Measurements from ENCODE around the gene SSX7. TPM values are rescaled to one million over a fixed set of nuclear protein-coding genes. Genes with fewer than 3 reads are reported as not detected.
"Not testable (repeated sequence)": the region's sequence is repeated elsewhere in the genome, so short reads cannot be mapped to it uniquely, and the experiment has no call there.

Gene SSX7
- total RNA-seq, 2 experiments from 2014 or later = not detected

DNA sequence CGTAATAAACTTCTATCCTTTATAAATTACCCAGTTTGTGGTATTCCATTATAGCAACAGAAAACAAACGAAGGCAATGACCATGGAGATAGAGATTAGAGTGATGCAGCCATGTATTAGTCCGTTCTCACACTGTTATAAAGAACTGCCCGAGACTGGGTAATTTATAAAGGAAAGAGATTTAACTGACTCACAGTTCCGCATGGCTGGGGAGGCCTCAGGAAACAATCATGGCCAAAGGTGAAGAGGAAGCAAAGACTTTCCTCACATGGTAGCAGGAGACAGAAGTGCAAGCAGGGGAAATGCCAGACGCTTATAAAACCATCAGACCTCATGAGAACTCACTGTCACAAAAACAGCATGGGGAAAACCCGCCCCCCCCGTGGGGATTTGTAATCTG lies 34.0 kb downstream of the SSX7 start:
- H3K4me3 Mint-ChIP-seq; H3K4me1 ChIP-seq (ENCODE audit: insufficient read depth, low read length); ATAC-seq (ENCODE audit: poor library complexity); H3K4me1 Mint-ChIP-seq (ENCODE audit: low read depth); H3K9me3 Mint-ChIP-seq; H3K36me3 Mint-ChIP-seq (ENCODE audit: low read depth); H3K27me3 Mint-ChIP-seq; intact Hi-C loops (cut with DNase I, micrococcal nuclease); H3K27ac ChIP-seq (ENCODE audit: low read depth in 1 of 2, low read length in 2 of 2); DNase-seq; H3K9me3 ChIP-seq (ENCODE audit: control insufficient read depth in 1 of 2, insufficient read depth in 1 of 2, low read length in 2 of 2); POLR2A ChIA-PET; CTCF ChIA-PET; H3K27ac Mint-ChIP-seq; H3K4me3 ChIP-seq (ENCODE audit: low read length); H3K27me3 ChIP-seq (ENCODE audit: control insufficient read depth in 1 of 2, insufficient read depth in 2 of 2, low read length in 2 of 2); H3K36me3 ChIP-seq (ENCODE audit: insufficient read depth, low read length): not testable (repeated sequence)

DNA sequence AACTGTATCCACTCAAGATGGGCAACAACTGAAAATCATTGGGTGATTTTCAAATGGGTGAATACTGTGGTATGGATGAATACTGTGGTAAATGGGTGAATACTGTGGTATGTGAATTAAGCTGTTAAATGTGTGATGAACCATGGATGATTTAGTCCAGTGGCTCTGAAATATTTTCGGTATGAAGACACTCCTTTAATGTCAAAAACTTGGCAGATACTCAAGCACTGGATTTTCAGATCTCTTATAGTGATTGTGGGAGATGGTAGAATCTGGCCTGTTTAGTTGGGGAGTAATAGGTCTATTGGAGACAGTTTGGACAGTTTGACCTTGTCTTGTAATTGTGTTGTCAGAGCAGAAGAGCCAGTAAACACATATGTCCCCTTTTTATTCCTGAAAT lies 45.7 kb downstream of the SSX7 start:
- CTCF ChIA-PET = no interaction called here
- no peaks in the 10 kb centered on the region for H3K4me1 ChIP-seq (ENCODE audit: insufficient read depth, low read length)
- no peak overlapping the region for H3K4me3 Mint-ChIP-seq
- ATAC-seq (ENCODE audit: poor library complexity) = no peak
- H3K9me3 Mint-ChIP-seq = no peaks in the 10 kb centered on the region
- intact Hi-C loops (cut with DNase I, micrococcal nuclease) = no loop called here
- no peak overlapping the region for H3K27ac Mint-ChIP-seq
- no peaks in the 10 kb centered on the region for H3K36me3 ChIP-seq (ENCODE audit: insufficient read depth, low read length)
- POLR2A ChIA-PET = no interaction called here
- DNase-seq = no peak
- no peaks in the 10 kb centered on the region for H3K27me3 Mint-ChIP-seq
- H3K27me3 ChIP-seq (ENCODE audit: control insufficient read depth in 1 of 2, insufficient read depth in 2 of 2, low read length in 2 of 2) = no peaks in the 10 kb centered on the region
- no peaks in the 10 kb centered on the region for H3K4me1 Mint-ChIP-seq (ENCODE audit: low read depth)
- TF ChIP-seq, protein P1, sequence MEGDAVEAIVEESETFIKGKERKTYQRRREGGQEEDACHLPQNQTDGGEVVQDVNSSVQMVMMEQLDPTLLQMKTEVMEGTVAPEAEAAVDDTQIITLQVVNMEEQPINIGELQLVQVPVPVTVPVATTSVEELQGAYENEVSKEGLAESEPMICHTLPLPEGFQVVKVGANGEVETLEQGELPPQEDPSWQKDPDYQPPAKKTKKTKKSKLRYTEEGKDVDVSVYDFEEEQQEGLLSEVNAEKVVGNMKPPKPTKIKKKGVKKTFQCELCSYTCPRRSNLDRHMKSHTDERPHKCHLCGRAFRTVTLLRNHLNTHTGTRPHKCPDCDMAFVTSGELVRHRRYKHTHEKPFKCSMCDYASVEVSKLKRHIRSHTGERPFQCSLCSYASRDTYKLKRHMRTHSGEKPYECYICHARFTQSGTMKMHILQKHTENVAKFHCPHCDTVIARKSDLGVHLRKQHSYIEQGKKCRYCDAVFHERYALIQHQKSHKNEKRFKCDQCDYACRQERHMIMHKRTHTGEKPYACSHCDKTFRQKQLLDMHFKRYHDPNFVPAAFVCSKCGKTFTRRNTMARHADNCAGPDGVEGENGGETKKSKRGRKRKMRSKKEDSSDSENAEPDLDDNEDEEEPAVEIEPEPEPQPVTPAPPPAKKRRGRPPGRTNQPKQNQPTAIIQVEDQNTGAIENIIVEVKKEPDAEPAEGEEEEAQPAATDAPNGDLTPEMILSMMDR (IDR thresholded peaks at IDR 0.05) = no peak
- no peak overlapping the region for H3K4me3 ChIP-seq (ENCODE audit: low read length)
- H3K27ac ChIP-seq (ENCODE audit: low read depth in 1 of 2, low read length in 2 of 2) = no peak overlapping the region
- no peaks in the 10 kb centered on the region for H3K36me3 Mint-ChIP-seq (ENCODE audit: low read depth)
- H3K9me3 ChIP-seq (ENCODE audit: control insufficient read depth in 1 of 2, insufficient read depth in 1 of 2, low read length in 2 of 2) = no peaks in the 10 kb centered on the region

DNA sequence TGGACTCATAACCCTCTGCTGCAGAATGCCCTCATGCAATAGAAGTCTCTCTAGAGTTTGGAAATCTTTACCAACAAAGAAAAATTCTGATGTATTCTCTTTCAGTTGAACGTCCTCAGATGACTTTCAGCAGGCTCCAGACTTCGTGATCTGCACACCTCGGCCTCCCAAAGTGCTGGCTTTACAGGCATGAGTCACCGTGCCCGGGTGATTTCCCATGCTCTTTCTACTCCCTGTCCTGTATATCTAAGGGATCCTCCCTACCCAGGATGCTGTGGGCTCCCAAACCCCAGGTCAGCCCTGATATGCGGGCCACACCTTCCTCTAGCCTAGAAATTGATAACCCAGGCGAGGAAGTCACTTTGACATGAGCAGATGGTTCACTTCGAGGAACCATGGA lies 51.5 kb downstream of the SSX7 start:
- H3K4me3 Mint-ChIP-seq; H3K27me3 ChIP-seq (ENCODE audit: control insufficient read depth in 1 of 2, insufficient read depth in 2 of 2, low read length in 2 of 2); H3K4me3 ChIP-seq (ENCODE audit: low read length); H3K9me3 Mint-ChIP-seq; POLR2A ChIA-PET; H3K27ac Mint-ChIP-seq; H3K9me3 ChIP-seq (ENCODE audit: control insufficient read depth in 1 of 2, insufficient read depth in 1 of 2, low read length in 2 of 2); ATAC-seq (ENCODE audit: poor library complexity); H3K27ac ChIP-seq (ENCODE audit: low read depth in 1 of 2, low read length in 2 of 2); H3K36me3 Mint-ChIP-seq (ENCODE audit: low read depth); H3K4me1 Mint-ChIP-seq (ENCODE audit: low read depth); H3K27me3 Mint-ChIP-seq; H3K36me3 ChIP-seq (ENCODE audit: insufficient read depth, low read length); intact Hi-C loops (cut with DNase I, micrococcal nuclease); DNase-seq; CTCF ChIA-PET; H3K4me1 ChIP-seq (ENCODE audit: insufficient read depth, low read length): not testable (repeated sequence)

DNA sequence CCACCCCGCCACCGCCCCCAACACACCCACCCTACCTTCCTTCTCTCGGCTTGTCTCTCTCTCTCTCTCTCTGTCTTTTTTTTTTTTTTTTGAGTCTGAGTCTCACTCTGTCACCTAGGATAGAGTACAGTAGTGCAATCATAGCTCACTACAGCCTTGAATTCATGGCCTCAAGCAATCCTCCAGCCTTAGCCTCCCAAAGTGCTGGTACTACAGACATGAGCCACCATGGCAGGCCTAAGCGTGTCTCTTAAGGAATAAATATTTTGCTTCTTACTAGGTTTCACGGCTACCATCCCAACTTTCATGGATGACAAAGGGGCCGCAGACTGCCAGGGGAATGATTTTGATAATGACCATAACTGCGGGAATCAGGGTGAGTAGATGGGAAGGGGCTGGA lies 55.8 kb downstream of the SSX7 start:
- Histone ChIP-seq H3K9me3 (ENCODE audit: control insufficient read depth in 1 of 2, insufficient read depth in 1 of 2, low read length in 2 of 2) (no peaks in the 10 kb centered on the region), H3K27ac (ENCODE audit: low read depth in 1 of 2, low read length in 2 of 2) (no peak overlapping the region), H3K36me3 (ENCODE audit: insufficient read depth, low read length) (no peaks in the 10 kb centered on the region), H3K27me3 (ENCODE audit: control insufficient read depth in 1 of 2, insufficient read depth in 2 of 2, low read length in 2 of 2) (no peaks in the 10 kb centered on the region), H3K4me3 (ENCODE audit: low read length) (no peak overlapping the region), H3K4me1 (ENCODE audit: insufficient read depth, low read length) (no peaks in the 10 kb centered on the region)
- H3K4me1 Mint-ChIP-seq (ENCODE audit: low read depth) = no peaks in the 10 kb centered on the region
- intact Hi-C loops (cut with DNase I, micrococcal nuclease) = no loop called here
- ChIA-PET POLR2A (no interaction called here), CTCF (no interaction called here)
- H3K4me3 Mint-ChIP-seq = no peak overlapping the region
- ATAC-seq (ENCODE audit: poor library complexity) (no peak), DNase-seq (no peak)
- no peaks in the 10 kb centered on the region for H3K36me3 Mint-ChIP-seq (ENCODE audit: low read depth)
- no peak overlapping the region for H3K27ac Mint-ChIP-seq
- TF ChIP-seq, protein P1 (IDR thresholded peaks at IDR 0.05) = no peak
- H3K27me3 Mint-ChIP-seq = peaks cover 4% of the 10 kb centered on the region
- H3K9me3 Mint-ChIP-seq = no peaks in the 10 kb centered on the region

Measured in CD4-positive, alpha-beta T cell (primary cell).